ENCODE results near the gene CIITA. TPM values are rescaled to one million over a fixed set of nuclear protein-coding genes. Genes with fewer than 3 reads are reported as not detected.

Gene CIITA
- total RNA-seq, 1 experiment from 2014 or later, result 0.26 TPM

- TF ChIP-seq HMGXB4 (CRISPR knock-in tag; IDR thresholded peaks at IDR 0.05) (no peak), SOX15 (CRISPR knock-in tag; IDR thresholded peaks at IDR 0.05) (no peak), TEAD4 (CRISPR knock-in tag; IDR thresholded peaks at IDR 0.05) (no peak), SMAD3 (CRISPR knock-in tag; IDR thresholded peaks at IDR 0.05; ENCODE audit: borderline replicate concordance) (no peak), ERG (CRISPR knock-in tag; IDR thresholded peaks at IDR 0.05) (no peak), PRDM15 (CRISPR knock-in tag; IDR thresholded peaks at IDR 0.05) (no peak), ZNF138 (CRISPR knock-in tag; conservative IDR thresholded peaks at IDR 0.05) (no peak), TCF7 (CRISPR knock-in tag; IDR thresholded peaks at IDR 0.05; ENCODE audit: low read depth) (no peak)
Measured at GRCh38 chr16:10827691-10828341, 49.2 kb upstream of the CIITA start (continued).

- ATAC-seq, result no peak
- Mint-ChIP-seq H3K4me1 (no peaks in the 10 kb centered on the region), H3K27ac (no peak overlapping the region), H3K9me3 (no peaks in the 10 kb centered on the region), H3K27me3 (ENCODE audit: low read depth) (no peaks in the 10 kb centered on the region), H3K36me3 (no peaks in the 10 kb centered on the region), H3K4me3 (no peak overlapping the region)
- POLR2A ChIA-PET, result interaction anchor here (0.6 kb wide), 1 partner anchor 493 kb away, joined by 3 read pairs; no protein-coding TSS in a partner anchor
- CTCF ChIA-PET, result interaction anchor here (1.4 kb wide), 1 partner anchor 90 kb away, joined by 4 read pairs; no protein-coding TSS in a partner anchor
- no peak for DNase-seq (ENCODE audit: low spot score)
- no peak for TF ChIP-seq ZNF512 (CRISPR knock-in tag; IDR thresholded peaks at IDR 0.05; ENCODE audit: borderline replicate concordance)
- TF ChIP-seq MLX (CRISPR knock-in tag; IDR thresholded peaks at IDR 0.05), result no peak
- TF ChIP-seq NFE2L1 (CRISPR knock-in tag; IDR thresholded peaks at IDR 0.05), result no peak
- TF ChIP-seq GABPB1 (CRISPR knock-in tag; IDR thresholded peaks at IDR 0.05), result no peak
- TF ChIP-seq GRHL2 (CRISPR knock-in tag; IDR thresholded peaks at IDR 0.05; ENCODE audit: insufficient replicate concordance, severe bottlenecking), result no peak
- TF ChIP-seq PREB (CRISPR knock-in tag; IDR thresholded peaks at IDR 0.05; ENCODE audit: borderline replicate concordance), result no peak
- TF ChIP-seq CTCF (IDR thresholded peaks at IDR 0.05), result no peak
- no peak for TF ChIP-seq ERG (CRISPR knock-in tag; IDR thresholded peaks at IDR 0.05)
- no peak for TF ChIP-seq ZSCAN18 (CRISPR knock-in tag; IDR thresholded peaks at IDR 0.05)
- TF ChIP-seq ZNF416 (CRISPR knock-in tag; IDR thresholded peaks at IDR 0.05), result no peak
- TF ChIP-seq RELA (CRISPR knock-in tag; IDR thresholded peaks at IDR 0.05; ENCODE audit: borderline replicate concordance), result no peak
Measured at GRCh38 chr16:10828851-10829366, 48.1 kb upstream of the CIITA start.
